GM12891 (cell line): ENCODE measurements around the gene KRTAP5-11.
A peak's percentile ranks its signal among the peaks of the same experiment; 100 is the strongest.

Source experiments
- DNase-seq: peaks from one replicate; pipeline ENCODE4 v3.0.0; 2011; ENCODE audit warnings: low spot score; ENCODE audit not compliant: insufficient read length
- FAIRE-seq: peaks from 2 replicates; lab custom pipeline; 2011; peaks lifted over from hg19 to GRCh38; lab: Jason Lieb, UNC
- PAX5 ChIP-seq: IDR thresholded peaks from 2 replicates; pipeline ENCODE4 v1.6.1; 2011; ENCODE audit warnings: low read length, moderate library complexity, mild to moderate bottlenecking; ENCODE audit not compliant: insufficient read depth, severe bottlenecking
- POLR2A ChIP-seq: IDR thresholded peaks from 2 replicates; pipeline ENCODE4 v1.6.1; 2011; ENCODE audit warnings: low read depth, low read length, control low read depth
- POLR2AphosphoS5 ChIP-seq: IDR thresholded peaks from 2 replicates; pipeline ENCODE4 v1.6.1; 2011; ENCODE audit warnings: low read depth, low read length, control low read depth
- POU2F2 ChIP-seq: IDR thresholded peaks from 2 replicates; pipeline ENCODE4 v1.6.1; 2011; ENCODE audit warnings: low read depth, mild to moderate bottlenecking, control low read depth, low read length, moderate library complexity
- SPI1 ChIP-seq: IDR thresholded peaks from 2 replicates; pipeline ENCODE4 v1.6.1; 2011; ENCODE audit warnings: low read depth, low read length, control low read depth
- TAF1 ChIP-seq: IDR thresholded peaks from 2 replicates; pipeline ENCODE4 v1.6.1; 2011; ENCODE audit warnings: low read depth, low read length, control low read depth

The KRTAP5-11 gene

DNA sequence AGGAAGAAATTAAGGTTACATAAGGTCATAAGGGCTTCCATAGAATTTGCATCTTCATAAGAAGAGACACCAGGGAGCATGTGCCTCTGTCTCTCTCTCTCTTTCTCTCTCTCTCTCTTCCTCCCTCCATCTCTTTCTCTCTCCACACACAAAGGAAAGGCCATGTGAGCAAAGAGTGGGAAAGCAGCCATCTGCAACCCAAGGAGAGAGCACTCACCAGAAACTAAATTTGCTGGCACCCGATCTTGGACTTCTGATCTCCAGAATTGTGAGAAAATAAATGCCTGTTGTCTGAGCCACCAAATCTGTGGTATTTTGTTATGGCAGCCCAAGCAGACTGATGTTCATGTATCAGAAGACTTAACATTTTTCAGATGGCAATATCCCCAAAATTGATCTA, 23.7 kb downstream of the KRTAP5-11 start:
- DNase-seq (no peak), FAIRE-seq (no peak)
- TF ChIP-seq POLR2AphosphoS5: no peak
- no peak for TF ChIP-seq POLR2A
- no peak for TF ChIP-seq PAX5
- no peak for TF ChIP-seq TAF1
- TF ChIP-seq POU2F2: no peak
- TF ChIP-seq SPI1: no peak

DNA sequence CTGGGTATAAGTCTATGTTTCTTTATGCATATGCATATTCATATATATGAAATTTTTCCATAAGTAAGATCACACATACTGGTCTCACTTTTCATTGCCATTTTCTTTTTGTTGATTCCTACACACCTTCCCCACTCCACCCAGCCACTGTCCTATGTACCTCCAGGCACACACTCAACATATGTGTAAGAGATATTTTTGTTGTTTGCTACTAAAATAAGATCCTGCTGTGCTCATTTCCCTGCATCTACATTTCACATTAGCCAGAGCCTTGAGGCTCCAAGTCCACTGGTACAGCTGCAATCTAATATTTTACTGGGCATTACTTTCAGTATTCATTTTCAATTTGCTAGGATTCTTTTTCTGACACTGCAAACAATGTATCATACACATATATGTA, 25.4 kb downstream of the KRTAP5-11 start:
- TF ChIP-seq POLR2A: no peak
- no peak for TF ChIP-seq PAX5
- TF ChIP-seq POLR2AphosphoS5: no peak
- TF ChIP-seq SPI1: no peak
- no peak for TF ChIP-seq POU2F2
- no peak for TF ChIP-seq TAF1
- DNase-seq: no peak
- no peak for FAIRE-seq

DNA sequence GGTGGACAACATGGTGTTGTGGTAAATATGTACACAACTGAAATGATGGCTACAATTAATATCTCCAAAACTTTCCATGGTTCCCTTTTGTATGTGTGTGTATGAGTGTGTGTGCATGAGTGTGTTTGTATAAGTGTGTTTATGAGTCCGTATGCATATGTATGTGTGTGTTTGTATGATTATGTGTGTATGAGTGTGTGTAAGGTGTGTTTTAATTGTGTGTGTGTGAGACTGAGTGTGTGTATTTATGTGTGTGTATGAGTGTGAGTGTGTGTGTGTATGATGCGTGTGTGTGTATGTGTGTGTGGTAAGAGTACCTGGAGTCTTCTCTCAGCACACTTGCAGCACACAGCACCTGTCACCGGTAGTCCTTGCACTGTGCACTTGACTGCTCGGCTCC, 26.7 kb downstream of the KRTAP5-11 start:
- no peak for TF ChIP-seq TAF1
- TF ChIP-seq POLR2AphosphoS5: no peak
- TF ChIP-seq POU2F2: no peak
- no peak for TF ChIP-seq POLR2A
- TF ChIP-seq SPI1: no peak
- TF ChIP-seq PAX5: no peak
- DNase-seq (no peak), FAIRE-seq (peak; percentile 57)

DNA sequence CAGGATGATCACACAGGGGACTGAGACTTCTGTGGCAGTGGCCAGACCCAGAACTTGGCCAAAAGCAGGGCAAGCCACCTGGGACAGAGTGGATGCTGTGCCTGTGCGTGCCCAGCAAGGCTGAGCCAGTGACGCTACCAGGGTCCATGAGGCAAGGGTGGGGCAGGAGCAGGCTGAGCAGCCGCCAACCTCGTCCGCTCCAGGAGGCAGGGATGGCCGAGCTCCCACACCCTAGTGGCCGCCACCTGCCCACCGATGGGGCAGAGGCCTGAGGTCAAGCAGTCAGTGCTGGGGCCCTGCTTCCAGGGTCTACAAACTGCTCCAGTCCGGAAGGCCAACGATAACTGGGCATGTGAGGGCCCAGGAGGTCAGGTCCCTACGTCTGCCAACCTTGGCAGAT, 27.2 kb downstream of the KRTAP5-11 start:
- no peak for DNase-seq
- TF ChIP-seq POLR2A (no peak), SPI1 (no peak), POLR2AphosphoS5 (no peak), PAX5 (no peak), POU2F2 (no peak), TAF1 (no peak)
- no peak for FAIRE-seq

DNA sequence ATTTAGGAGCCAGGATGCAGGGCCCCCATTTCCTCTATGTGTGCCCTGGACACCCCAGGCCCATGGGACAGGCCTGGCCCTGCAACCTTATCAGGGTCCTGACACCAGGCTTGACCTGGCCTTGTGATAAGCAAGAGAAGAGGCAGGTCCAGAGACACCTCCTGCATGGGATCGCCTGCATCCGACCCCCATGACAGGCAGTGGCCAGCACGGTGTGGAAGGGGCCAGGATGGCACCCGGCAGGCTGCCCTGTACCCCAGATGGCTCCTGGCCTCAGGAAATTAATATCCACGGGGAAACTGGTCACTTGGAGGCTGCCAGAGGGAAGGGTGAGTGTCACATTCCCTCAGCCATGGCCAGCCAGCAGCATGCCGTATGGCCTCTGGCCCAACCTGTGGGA, 27.7 kb downstream of the KRTAP5-11 start:
- FAIRE-seq (no peak), DNase-seq (no peak)
- no peak for TF ChIP-seq POLR2AphosphoS5
- TF ChIP-seq POLR2A: no peak
- no peak for TF ChIP-seq PAX5
- no peak for TF ChIP-seq TAF1
- no peak for TF ChIP-seq POU2F2
- TF ChIP-seq SPI1: no peak

DNA sequence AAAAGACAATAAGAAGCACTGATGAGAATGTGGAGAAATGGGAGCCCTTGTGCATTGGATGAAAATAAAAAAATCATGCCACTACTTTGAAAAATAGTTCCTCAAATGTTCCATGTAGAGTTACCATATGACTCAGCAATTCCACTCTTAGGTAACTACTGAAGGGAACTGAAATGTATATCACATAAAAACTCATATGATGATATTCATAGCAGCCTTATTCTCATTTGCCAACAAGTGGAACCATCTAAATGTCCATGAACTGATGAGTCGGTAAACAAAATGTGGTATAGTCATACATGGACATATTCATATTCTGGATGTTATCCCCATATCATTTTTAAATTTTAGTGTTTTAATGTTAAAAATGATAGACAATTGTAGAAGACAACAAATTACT, 31.0 kb downstream of the KRTAP5-11 start:
- DNase-seq: no peak
- no peak for FAIRE-seq

DNA sequence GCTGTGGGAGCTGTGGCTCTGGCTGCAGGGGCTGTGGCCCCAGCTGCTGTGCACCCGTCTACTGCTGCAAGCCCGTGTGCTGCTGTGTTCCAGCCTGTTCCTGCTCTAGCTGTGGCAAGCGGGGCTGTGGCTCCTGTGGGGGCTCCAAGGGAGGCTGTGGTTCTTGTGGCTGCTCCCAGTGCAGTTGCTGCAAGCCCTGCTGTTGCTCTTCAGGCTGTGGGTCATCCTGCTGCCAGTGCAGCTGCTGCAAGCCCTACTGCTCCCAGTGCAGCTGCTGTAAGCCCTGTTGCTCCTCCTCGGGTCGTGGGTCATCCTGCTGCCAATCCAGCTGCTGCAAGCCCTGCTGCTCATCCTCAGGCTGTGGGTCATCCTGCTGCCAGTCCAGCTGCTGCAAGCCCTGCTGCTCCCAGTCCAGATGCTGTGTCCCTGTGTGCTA, 33.9 kb downstream of the KRTAP5-11 start:
- DNase-seq (no peak), FAIRE-seq (no peak)
- no peak for TF ChIP-seq TAF1
- TF ChIP-seq PAX5: no peak
- no peak for TF ChIP-seq SPI1
- TF ChIP-seq POLR2A: no peak
- TF ChIP-seq POU2F2: no peak
- no peak for TF ChIP-seq POLR2AphosphoS5

More for the DNA sequence above, 31.0 kb downstream of the KRTAP5-11 start:
- TF ChIP-seq TAF1: no peak
- no peak for TF ChIP-seq POU2F2
- no peak for TF ChIP-seq PAX5
- TF ChIP-seq SPI1: peak; percentile 19; the same call in 1 of the 2 replicates
- TF ChIP-seq POLR2A: no peak
- no peak for TF ChIP-seq POLR2AphosphoS5

DNA sequence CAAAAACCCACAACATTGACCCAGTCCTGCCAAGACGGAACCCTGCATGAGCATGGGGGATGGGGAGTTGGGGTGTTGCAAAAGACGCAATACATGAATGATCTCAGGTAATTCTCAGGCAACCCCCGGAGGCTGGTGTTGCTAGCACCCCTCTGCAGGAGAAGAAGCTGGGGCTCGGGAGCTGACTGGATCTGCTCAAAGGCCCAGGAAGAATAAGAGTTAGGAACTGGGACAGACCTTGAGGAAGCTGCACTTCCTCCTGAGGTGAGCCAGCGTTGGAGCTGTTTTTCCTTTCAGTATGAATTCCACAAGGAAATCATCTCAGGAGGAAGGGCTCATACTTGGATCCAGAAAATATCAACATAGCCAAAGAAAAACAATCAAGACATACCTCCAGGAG, 34.6 kb downstream of the KRTAP5-11 start, which contains the start of gene KRTAP5-9:
Gene KRTAP5-9 (plus strand): TSS at position 301 of the 400 bp plus-strand sequence. CDS start 238 bp downstream, outside the sequence.
- TF ChIP-seq SPI1 (no peak), POLR2AphosphoS5 (no peak), PAX5 (no peak), POLR2A (no peak), POU2F2 (no peak), TAF1 (no peak)
- FAIRE-seq (no peak), DNase-seq (no peak)

DNA sequence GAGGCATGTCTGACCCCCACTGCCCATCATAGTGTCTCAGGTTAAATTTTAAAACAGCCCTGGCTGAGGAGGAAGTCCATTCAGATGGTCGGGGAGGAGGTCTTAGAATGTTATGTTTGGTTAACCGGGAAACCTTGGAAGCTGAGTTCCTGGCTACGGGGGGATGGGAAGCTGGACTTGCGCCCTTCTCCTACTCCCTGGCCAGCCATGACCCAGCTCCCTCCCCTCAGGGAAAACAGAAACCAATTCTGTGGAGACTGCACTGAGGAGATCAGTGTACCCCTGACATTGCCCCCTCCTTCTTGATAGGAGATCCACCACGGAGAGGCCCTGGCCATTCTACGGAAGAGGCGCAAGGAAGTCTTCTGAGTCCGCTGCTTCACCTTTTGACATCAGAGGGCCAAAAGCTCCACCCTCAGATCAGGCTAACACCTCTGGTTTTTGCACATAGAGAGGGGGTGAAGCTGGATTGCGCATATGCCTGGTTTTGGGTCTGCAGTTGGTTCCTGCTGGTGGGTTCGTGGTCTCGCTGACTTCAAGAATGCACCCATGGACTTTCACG, 37.2 kb downstream of the KRTAP5-11 start:
- DNase-seq (no peak), FAIRE-seq (no peak)
- TF ChIP-seq SPI1 (no peak), POLR2AphosphoS5 (no peak), POU2F2 (no peak), PAX5 (no peak), TAF1 (no peak), POLR2A (no peak)
